HG03432 (cell line): Measurements from ENCODE around the gene LMTK2.
A peak's percentile ranks its signal among the peaks of the same experiment; 100 is the strongest.

Source experiments
- ATAC-seq: cut with Tn5 transposase; IDR thresholded peaks from one replicate; pipeline ENCODE4 v1.9.1; 2021; ENCODE audit warnings: mild to moderate bottlenecking, moderate library complexity; ENCODE audit not compliant: unreplicated experiment

The LMTK2 gene

DNA sequence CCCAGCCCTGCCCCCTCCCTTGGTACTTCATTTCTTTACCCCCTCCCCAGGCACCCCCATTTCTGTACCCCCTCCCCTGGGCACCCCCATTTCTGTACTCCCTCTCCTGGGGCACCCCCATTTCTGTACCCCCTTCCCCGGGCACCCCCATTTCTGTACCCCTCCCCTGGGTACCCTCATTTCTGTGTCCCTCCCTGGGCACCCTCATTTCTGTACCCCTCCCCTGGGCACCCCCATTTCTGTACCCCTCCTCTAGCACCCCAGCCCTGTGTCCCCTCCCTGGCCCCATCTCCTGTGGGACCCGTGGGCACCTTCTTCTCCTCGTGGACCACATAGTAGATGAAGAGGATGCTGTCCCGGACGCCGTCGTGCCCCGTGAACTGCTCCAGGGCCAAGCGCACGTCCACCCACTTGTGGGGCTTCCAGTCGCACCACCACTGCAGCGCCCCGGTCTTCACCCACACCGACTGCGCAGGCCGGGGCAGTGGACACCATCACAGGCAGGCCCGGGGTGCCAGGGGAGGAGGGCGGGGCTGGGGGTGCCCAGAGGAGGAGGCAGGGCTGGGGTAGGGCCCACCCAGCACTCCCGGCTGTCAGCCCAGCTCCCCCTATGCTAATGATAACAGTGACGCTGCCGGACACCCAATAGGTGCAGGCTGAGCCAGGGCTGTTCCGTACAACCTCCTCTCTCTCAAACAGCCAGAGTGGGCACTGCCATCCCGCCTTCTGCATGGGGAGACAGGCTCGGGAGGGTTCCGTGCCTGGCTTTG, 125.0 kb downstream of the LMTK2 start:
- ATAC-seq: no peak

DNA sequence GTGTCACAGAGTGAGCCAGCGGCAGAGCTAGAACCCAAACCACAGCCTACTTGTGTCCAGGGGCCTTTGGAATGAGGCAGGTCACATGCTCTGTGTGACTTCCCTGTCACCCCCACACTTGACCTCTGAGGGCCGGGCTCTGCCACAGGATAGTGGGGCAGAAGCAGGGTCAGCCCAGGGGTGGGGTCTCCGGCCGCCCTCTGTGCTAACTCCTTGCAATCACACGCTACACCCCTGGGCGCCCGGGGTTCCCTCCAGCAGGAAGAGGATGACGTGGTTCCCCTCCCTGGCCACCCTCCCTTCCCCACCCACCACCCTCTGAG, 125.6 kb downstream of the LMTK2 start:
- no peak for ATAC-seq

DNA sequence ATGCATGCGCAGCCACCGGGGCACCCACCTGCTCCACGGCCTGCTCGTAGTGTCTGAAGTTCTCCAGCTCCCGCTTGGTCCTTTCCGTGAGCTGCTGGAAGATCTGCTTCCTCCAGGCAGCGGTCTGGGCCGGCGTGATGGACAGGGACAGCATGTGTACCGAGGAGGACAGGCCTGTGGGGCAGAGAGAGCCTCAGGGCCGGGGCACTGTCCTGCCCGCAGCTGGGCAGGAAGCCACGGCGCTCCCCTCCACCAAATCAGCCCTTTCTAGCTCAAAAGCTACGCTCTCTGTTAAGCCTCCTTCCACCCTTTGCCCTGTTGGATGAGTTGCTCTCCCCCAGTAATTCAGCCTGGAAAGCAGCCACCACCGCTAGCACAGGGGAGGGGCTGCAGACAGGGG, 126.1 kb downstream of the LMTK2 start:
- ATAC-seq: no peak

DNA sequence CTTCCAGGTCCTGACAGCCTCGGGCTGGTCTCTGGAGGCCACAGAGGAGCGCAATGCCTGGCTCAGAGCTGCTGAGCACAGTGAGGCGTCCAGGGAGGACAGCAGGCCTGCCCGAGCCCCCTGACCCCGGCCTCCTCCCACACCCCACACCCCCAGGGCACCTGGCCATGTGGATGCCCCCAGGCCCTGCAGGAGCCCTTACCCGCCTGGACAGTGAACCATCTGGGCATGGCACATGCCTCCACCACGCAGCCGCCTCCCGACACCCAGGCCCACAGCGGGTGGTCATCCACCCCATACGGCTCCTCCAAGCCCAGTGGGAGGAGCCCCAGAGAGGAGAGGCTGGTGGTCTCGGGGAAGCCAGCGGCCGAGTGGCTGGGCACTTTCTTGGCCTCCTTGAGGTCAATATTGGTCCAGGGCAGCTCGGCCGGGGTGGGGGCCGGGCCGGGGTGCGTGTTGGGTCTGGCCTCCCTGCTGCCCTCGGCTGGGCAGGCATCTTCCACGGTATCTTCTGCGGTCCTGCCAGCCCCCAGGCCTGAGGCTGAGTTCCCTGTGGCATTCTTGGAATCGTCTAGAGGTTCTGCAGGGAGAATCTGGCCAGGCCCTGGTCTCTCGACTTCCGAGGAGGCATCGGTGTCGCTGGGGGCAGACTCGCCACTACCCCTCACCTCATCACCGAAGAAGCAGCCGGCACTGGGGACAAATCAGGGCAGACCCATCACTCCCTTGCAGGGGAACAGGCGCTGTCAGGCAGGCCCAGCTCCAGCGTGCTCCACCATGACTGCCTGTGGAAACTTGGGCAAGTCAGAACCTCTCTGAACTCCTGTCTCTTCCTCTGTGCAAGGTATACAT, 126.8 kb downstream of the LMTK2 start:
- no peak for ATAC-seq

DNA sequence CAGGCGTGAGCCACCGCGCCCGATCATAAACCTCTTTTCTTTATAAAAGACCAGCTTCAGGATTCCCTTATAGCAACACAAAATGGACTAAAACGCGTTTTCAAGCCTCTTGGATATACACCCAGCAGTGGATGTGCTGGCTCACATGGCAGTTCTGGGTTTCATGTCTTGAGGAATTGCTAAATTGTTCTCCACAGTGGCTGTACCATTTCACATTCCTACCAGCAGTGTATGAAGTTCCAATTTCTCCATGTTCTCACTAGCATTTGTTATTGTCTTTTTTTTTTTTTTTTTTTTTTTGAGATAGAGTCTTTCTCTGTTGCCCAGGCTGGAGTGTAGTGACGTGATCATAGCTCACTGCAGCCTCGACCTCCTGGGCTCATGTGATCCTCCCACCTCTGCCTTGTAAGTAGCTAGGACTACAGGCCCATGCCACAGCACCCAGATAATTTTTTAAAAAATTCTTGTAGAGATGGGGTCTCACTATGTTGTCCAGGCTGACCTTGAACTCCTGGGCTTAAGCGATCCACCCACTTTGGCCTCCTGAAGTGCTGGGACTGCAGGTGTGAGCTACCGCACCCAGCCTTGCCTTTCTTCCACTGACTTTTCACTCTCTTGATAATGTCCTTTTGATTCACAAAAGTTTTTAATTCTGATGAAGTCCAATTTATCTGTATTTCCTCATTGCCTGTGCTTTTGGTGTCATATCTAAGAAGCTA, 127.9 kb downstream of the LMTK2 start:
- ATAC-seq: no peak

DNA sequence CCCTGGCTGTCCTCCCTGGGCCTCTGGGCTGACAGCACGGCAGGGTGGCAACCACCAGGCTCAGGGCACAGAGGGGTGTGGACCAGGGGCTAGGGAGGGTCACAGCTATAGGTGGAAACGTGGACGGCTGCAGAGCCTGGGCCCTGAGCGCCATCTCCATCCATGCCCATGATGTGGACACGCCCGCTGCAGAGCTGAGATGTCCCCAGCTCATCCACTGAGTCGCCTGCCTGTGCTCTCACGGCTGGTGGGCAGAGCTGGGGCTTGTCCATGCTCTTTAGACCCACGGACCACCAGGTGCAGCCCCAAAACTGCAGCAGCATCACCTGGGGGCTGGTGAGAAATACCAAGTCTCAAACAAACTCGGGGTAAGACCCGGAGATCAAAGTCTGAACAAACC, 129.2 kb downstream of the LMTK2 start:
- ATAC-seq: no peak

DNA sequence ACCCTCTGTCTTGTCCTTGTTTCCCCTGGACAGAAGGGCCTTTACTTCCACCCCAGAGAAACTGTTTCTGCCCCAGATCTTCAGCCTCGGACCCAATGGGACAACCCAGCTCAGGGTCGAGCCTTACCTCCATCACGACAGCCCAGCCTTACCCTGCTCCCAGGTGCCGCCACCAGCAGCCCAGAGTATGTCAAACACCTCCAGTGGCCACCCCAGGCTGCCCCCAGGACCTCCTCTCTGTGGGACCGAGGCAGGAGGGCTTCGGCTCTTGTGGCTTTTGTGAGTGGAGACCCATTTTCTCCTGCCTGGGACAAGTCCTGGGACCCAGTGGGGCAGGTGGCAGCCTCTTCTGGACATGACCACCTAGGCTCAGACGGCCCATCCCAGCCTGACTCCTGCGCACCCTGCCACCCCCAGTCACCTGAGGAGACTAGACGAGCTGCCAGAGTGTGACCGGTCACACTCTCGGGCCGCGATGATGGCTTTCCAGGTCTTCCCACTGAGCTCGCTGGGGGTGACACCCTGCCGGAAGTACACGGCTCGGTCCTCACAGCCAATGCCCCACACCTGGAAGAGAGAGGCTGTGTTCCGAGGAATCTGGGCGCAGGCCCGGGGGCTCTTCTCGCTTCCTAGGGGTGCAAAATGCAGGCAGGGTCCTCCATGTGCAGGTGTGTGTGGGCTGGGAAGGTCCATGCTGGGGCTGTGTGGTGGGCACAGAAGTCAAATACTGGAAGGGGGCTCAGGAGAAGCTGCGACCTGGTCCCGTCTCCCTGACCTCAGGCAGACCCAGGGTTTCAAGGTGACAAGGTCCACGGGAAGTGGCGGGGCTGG, 129.9 kb downstream of the LMTK2 start:
- no peak for ATAC-seq

DNA sequence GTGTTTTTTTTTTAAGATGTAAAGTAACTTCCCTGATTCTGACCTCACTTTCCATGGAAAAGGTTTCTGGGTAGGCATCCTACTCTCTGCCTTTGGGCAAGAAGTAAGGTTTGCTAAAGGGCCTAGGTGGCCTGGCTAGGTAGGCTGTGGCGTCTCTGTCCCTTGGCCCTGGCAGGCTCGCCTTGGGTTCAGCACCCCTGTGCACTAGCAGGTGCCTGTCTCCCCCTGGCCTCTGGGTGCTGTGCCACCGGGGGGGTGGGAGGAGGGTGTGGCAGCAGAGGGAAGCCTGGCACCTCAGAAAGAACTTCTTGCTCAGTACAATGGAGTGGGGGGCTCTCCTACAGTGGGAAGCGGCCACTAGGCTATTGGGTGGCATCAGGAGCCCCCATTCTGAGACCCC, 131.4 kb downstream of the LMTK2 start:
- no peak for ATAC-seq

DNA sequence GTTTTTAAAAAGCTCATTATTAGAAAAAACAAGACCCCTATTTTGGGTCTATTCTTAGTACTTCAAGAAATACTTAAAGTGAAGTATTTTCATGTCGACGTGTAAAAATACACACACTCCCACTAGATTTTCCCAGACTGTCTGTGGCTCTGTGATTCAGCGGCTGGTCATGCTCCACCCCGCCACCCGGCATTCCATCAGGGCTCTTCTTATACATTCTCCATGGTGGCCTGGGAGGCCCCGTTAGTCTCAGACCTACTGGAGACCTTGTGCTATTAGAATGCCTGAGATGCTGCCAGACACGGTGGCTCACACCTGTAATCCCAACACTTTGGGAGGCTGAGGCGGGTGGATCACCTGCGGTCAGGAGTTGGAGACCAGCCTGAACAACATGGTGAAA, 132.3 kb downstream of the LMTK2 start:
- ATAC-seq: no peak

DNA sequence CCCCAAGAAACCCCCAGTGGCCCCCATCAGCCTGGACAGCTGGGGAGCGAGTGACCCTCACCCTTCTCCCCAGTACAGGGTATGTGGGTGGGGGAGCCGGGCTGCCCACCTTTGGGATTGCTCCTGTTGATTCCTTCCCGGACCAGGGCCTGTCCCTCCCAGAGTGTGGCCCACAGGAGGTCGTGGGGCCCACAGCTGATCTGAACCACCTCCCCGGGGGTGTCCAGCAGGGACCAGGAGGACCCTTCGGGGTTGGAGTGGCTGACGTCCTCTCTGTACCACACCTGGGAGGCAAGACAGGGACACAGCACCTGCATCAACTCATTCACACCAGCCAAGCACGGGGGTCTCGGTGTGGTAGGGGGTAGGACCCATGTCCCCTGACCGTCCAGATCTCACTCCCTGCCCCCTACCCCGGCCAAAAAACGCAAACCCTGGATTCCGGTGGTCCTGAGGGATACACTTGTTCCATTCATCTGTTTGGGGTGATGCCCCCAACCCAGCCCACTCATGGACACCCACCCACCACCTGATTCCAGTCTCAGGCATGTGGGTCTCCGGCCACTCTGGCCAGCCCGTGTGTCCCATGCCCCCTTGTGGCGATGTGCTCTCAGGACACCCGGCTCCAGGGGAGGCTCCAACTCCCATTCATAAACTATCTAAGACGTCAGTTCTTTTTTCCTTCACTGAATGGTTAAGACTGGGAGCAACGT, 134.5 kb downstream of the LMTK2 start:
- ATAC-seq: peak; percentile 73

DNA sequence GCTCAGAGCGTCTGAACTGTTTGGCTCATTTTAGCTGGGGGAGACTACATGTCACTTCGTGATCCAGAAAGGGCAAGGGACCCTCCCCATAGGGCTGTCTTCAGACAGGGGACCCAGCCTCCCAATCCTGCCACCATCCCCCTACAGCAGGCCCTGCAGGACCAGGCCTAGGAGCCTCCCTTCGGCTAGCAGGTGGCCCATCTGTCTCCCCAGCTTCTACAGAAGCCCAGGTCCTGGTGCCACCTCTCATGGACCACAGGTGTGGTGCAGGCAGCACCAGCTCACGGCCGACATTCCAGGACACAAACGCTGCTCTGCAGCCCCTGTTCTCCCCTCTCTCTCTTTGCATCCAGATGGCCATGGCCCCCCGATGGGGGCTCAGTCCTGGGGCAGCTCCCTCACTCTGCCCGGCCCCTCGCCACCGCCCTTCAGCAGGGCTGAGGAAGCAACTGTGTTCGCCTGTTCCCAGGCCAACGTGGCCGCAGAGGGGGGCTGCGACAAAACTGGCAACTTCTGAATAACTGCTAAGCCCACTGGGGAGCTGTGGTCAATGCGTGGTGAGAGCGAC, 135.1 kb downstream of the LMTK2 start:
- peak; percentile 18 for ATAC-seq

DNA sequence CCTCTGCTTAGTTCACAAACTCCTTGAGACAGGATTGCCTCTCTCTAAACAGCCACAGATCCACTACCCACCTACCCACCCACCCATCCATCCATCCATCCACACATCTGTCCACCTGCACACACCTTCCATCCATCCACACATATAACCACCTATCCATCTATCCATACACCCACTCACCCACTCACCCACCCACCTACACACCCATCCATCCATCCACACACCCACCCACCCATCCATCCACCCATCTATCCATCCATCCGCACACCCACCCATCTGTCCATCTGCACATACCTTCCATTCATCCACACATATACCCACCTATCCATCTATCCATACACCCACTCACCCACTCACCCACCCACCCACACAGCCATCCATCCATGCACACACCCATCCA, 135.7 kb downstream of the LMTK2 start:
- no peak for ATAC-seq

DNA sequence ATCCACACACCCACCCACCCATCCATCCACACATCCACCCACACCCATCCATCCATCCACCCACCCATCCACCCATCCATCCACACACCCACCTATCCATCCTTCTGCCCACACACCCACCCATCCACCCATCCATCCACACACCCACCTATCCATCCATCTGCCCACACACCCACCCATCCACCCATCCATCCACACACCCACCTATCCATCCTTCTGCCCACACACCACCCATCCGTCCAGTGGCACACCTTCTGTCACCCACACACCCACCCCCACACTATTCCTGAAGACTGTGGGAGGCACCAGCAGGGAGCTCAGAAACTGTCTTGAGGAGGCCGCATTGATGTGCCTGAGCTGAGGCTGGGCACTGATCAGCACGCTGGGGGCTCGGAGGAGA, 136.3 kb downstream of the LMTK2 start:
- no peak for ATAC-seq

DNA sequence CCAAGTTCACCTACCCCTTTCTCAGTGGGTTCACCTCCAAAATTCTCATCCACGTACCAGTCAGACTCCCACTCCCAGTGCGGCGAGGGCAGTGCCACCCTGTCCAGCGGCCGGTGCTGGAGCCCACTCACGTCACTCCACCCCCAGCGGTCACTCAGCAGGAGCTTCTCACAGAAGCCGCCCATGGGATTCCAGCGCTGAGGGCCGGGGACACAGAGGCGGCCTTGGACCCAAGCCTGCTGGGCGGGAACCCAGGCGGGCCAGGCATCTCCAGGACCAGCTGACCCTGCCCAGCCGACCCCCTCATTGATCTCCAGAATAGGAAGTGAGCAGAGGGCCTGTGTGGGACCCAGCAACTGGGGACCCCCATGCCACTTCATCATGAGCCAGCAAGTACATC, 138.2 kb downstream of the LMTK2 start:
- ATAC-seq: no peak

DNA sequence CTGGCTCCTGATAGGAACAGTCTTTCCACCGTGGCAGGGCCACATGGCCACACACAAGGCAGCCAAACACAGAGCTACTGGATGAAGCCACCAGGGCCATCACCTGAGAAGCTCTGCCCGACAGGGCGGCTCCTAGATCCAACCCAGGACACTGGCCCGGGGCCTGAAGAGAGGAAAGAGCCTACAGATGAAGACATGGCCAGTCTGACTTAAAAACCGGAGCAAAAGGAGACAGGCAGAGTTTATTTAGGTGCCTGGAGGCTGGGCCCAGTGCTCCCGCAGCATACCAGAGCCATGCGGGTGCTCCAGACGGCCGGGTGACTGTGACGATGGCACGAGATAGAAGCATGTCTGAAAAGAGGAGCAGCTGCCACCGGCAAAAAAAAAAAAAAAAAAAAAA, 141.5 kb downstream of the LMTK2 start:
- ATAC-seq: no peak

DNA sequence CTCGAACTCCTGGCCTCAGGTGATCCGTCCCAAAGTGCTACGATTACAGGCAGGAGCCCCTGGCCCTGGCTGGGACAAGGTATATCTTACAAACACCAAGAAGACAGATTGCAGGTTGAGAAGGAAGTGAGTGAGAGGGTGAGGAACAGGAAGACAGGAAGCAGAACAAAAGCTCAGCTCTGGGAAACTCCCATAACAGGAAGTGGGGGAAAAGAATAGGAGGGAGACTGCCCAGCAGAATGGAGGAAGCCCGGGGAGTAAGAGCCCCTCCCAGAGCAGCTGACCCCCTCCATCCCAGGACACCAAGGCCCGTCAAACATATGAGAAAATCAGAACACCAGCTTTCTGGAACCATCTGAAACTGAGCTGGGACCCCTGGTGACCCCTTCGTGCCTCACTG, 142.4 kb downstream of the LMTK2 start:
- ATAC-seq: no peak

DNA sequence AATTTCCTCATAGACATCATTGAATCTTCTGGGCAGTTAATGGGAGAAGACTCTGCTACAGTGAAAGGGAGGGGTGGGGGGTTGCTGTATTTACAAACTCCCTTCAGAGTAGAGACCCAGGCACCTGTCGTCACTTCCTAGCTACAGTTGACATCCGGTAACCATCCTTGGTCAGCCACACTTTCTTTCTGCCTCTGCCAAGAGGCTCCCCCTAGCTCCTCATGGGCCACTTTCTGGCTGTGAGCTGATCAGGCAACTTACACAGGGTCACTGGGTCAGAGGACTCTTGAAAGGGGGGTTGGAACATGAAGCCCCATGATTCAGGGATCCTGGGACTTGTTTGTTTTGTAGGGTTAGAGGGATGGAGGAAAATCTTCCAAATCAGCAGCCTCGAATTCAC, 144.1 kb downstream of the LMTK2 start:
- ATAC-seq: no peak

DNA sequence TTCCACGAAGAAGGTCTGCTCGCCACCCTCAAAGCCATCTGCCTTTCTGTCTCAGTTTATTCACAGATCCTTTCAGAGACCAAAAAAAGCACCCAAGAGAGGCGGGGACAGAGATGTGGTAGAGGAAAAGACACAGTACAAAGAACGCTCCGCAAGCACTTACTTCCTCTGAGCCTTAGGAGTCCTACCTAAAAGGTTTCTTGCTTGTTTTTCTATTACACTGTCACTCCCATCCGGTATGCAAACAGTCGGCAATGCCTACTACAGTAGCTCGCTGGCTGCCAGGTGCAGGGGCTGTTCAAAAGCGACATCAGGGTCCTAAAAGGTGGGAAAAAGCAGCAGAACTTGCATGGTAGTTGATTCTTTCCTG, 144.6 kb downstream of the LMTK2 start:
- peak; percentile 20 for ATAC-seq

DNA sequence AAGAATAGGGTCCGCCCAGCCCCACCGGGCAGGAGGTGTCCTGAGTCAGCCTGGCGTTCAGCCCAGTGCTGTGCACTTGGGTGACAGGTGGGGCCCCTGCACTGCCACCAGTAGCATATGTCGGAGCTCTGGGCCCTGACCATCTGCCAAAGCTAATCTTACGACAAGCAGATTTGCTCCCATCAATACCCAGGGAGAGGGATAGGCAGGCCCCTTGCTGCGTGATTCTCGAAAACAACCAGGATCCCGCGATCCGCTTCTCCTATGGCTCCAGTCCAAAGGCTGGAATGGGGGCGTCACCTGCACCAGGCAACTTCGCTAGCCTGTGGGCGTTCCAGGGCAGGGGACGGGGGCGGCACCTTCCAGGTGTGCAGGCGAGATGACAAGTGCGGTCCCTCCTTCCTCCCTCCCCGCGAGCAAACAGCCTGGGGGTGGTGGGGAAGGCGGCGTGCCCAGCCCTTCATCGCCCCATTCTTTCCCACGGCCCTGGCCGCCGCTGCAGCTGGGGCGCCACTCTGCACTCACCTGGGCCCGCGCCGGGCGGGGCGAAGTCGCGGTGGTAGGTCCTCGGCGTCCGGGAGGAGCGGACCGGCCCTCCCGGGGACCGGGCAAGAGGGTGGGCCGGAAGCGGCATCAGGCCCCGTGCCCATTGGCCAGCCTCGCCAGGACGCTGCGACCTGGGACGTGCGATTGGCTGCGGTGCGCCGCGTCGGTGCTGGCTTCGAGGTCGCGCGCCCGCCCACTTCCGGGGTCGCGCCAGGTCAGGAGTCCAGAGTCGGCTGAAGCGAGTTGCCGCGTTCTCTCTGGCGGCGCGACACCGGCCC, 145.2 kb downstream of the LMTK2 start, which contains the start of gene TECPR1:
Gene TECPR1 (minus strand): TSS at position 632 of the 824 bp plus-strand sequence. CDS start 6,086 bp downstream, outside the sequence.
- peak; percentile 99 for ATAC-seq
